NCI-H226 (cell line): ENCODE results near the gene SYCP2.
"Not testable (repeated sequence)": the region's sequence is repeated elsewhere in the genome, so short reads cannot be mapped to it uniquely, and the experiment has no call there.

Experiments used
- DNase-seq: peaks from one replicate; pipeline ENCODE4 v3.0.0-alpha.2; 2015

The SYCP2 gene

DNA sequence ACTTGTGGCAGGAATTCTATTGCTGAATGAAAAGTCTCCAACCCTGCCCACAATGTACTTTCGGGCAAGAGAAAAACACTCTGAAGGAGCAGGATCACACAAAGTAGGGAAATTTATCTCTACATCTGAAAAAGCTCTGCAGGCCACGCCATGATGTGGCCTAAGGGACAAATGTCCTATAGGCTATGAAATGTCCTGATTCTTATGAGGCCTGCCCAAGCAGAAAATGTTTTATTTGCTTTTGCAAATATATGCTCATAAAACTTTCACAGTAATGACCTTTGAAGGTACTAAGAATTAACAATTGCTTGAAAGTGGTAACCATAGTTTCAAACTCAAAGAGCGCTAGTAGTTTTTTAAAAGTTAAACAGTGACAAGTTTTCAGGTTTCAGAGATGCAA lies 31.0 kb downstream of the SYCP2 start:
- no peak for DNase-seq

DNA sequence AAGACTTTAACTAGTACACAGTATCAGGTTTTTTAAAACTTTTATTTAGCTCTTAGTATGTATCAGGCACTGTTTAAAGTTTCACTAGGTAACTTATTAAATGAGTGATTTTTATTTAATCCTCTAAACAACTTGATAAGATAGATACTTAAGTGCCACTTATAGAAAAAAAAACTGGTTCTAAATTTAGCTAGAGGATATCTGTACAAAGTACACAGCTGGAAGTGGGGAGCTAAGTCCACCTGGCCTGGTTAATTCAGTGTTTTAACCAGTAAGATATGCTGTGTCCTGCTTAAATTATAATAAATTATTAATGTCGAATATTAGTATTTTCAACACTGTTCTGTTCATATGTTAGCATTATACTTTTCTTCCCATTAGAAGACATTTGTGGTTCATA lies 37.5 kb downstream of the SYCP2 start:
- DNase-seq = no peak

DNA sequence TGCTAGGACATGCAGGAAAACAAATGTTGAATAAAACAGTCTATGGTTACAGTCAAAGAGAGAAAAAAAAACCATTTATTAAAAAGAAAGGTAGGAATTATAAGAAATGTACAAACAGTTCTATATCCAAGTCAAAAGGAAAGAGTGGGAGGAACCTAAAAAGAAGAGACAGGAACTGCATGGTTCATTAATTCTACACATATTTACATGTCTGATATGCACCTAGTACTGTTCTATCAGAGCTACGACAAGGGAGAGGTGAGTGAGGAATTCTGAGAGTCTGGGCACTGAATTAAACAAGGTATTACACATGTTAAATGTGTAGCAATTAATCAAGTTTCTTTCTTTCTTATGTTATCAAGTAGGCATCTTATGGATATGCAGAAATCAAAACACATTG lies 41.9 kb downstream of the SYCP2 start:
- no peak for DNase-seq

DNA sequence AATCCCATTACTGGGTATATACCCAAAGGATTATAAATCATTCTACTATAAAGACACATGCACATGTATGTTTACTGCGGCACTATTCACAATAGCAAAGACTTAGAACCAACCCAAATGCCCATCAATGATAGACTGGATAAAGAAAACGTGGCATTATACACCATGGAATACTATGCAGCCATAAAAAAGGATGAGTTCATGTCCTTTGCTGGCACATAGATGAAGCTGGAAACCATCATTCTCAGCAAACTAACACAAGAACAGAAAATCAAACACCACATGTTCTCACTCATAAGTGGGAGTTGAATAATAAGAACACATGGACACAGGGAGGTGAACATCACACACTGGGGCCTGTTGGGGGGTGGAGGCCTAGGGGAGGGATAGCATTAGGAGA lies 43.4 kb downstream of the SYCP2 start:
- not testable (repeated sequence) for DNase-seq

DNA sequence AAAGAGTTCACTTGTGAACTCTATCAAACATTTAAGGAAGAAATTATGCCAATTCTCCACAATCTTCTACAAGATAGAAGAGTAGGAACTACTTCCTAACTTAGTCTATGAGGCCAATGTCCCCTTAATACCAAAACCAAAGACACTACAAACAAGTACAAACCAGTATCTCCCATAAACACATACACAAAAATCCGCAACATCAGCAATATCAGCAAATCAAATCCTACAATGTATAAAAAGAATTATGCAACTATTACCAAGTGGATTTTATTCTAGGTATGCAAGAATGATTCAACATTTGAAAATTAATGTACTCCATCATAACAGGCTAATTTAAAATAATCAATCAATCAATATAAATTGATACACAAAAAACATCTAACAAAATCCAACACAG lies 45.4 kb downstream of the SYCP2 start:
- no peak for DNase-seq

DNA sequence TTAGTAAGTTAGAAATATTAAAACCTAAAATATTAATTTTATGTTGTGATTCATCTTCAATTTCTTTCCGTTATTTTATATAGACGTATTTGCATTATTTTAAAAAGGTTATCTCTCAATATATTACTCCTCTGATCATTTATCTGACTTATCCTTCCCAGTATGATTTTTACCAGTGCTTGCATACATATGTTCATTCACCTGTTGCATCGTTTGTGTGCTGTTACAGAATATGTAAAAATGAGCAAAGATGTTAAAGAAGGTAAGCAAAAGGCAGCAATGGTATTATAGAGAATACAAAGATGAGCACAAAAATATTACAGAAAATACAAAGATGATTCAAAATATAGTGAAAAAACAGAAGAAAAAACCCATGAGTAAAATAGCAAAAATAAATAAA lies 48.9 kb downstream of the SYCP2 start:
- DNase-seq = no peak

DNA sequence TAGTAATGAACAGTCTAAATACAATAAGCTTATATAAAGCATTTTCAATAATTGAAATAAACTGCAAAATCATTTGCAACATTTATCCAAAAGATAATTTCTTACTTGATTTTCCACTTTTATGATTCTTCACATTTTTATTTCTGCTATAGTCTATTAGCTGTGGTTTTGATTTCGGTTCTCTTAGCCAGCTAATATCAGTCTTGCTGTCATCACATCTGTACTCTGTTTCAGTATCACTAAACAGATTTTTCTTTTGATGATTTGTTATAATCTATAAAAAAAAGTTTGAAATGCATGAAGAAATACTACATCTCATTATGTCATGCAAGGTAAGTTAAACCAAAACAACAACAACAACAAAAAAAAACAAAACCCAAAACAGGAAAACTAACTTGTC lies 53.2 kb downstream of the SYCP2 start:
- DNase-seq = no peak

DNA sequence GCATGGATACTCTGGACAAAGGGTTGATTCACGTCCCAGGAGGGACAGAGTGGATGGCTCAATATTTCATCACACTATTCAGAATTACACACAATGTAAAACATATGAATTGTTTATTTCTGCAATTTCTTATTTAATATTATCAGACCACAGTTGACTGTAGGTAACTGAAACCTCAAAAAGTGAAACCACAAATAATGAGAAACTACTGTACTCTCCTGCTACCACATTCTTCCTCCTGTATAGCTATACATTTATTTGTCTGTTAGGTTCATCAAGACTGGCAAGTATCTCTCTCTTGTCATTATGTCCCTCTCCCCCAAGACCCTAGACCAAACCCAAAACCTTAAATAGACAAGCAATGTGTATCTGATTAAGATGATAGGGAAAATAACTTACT lies 60.0 kb downstream of the SYCP2 start:
- DNase-seq = no peak

DNA sequence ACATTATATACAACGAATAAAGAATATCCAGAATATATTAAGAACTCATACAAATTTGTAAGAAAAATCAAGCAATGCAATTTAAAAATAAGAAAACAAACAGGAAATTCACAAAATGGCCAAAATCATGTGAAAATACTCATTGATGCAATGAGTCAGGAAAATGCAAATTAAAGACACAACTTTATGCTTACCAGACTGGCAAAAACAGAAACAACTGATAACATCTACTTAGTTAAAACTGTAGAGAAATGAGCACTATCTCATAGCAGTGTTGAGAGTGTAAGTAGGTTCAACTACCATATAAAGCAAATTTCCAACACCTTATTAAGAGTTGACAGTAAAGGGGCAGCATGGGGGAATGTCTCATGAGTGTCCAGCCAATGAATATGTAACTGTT lies 62.3 kb downstream of the SYCP2 start:
- DNase-seq = no peak

DNA sequence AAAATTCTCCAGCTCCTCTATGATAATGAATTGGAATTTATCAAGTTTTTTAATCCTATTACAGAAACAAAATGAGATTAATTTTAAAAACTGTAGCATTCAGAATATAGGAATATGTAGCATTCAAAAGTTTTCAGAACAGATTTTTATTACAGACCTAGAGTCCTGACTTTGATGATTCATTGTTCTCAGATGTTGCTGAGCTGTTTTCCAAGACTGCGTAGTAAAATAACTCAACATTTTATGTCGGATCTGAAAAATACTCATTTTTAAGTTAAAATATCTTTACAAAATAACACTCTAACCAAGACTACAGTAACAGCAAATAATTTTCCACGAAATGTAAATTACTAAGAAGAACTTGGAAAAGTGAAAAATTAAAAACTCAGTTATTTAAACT lies 67.1 kb downstream of the SYCP2 start:
- DNase-seq = no peak

DNA sequence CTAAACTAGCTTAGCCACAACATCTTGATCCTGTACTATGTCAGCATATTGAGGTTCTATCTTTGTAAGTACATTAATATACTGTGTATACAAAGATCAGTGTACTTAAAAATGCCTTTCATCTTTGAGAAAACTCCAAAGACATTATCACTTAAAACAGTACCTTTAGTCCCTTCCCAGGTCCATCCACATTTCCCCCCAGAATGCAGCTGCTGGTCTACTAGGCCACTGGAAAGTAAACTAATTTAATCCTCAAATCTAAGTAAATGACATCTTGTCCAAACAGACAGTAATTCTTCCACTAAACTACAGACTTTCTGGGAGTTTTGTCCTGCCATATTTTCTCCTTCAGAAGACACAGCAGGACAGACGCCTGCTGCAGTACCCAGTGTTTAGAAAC lies 68.7 kb downstream of the SYCP2 start:
- DNase-seq = no peak

DNA sequence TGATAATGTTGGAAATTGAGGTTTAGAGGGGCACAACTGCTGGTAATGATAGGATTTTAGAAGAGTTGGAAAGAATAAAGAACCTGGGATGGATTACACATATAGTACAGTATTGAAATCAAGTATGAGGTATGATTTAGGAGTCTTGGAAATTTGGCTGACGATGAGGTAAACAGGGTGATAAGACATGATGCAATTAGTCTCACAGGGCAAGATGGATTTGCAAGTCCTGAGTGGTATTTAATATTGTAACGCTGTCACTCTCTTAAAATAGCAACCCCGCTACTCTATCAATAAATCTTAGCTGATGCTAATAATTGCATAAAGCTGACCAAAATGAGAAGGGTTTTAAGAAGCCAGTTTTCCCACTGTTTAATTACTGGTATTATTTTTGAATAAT lies 70.4 kb downstream of the SYCP2 start:
- no peak for DNase-seq

DNA sequence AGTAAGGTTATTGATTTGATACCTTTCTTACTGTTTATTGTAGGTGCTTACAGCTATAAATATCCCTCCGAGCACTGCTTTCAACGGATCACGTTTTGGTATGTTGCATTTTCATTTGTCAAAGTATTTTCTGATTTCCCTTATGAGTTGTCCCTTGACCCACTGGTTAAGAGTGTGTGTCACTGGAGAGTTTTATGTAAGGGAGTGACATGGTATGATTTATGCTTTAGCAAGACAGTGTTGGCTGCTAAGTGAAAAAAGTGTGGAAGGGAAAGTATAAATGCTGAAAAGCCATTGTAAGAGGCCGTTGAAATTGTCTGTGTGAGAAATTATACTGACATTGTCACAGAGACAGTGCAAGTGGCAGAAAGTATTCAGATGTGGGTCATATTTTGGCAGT lies 72.0 kb downstream of the SYCP2 start:
- DNase-seq = no peak

DNA sequence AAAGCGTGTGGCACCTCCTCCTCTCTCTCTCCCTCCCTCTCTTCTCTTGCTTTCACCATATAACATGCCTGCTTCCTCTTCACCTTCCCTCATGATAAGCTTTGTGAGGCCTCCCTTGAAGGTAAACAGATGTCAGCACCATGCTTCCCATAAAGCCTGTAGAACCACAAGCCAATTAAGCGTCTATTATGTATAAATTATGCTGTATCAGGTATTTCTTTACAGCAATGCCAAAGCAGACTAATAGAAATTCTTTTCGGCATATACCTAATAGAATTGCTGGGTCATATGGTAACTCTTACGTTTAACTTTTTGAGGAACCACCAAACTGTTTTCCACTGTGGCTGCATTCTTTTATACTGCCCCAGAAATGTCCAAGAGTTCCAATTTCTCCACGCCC lies 75.0 kb downstream of the SYCP2 start:
- DNase-seq = no peak

DNA sequence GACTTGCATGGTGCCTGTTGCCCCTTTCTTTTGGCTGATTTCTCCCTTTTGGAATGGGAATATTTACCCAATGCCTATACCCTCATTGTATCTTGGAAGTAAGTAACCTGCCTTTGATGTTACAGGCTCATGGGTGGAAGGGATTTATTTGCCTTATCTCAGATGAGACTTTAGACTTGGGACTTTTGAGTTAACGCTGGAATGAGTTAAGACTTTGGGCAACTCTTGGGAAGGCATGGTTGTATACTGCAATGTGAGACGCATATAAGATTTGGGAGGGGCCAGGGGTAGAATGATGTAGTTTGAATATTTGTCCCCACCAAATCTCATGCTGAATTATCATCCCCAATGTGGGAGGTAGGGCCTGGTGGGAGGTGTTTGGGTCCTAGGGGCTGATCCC lies 75.5 kb downstream of the SYCP2 start:
- DNase-seq = no peak

DNA sequence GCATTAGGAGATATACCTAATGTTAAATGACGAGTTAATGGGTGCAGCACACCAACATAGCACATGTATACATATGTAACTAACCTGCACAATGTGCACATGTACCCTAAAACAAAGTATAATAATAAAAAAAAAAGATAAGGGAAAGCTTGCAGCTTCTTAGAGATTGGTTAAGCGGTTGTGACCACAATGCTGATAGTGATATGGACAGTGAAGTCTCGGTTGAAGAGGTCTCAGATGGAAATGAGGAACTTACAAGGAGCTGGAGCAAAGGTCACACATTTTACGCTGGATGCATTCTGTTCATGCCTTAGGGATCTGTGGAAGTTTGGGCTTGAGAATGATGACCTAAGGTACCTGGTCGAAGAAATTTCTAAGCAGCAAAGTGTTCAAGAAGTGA lies 76.5 kb downstream of the SYCP2 start:
- DNase-seq = not testable (repeated sequence)

DNA sequence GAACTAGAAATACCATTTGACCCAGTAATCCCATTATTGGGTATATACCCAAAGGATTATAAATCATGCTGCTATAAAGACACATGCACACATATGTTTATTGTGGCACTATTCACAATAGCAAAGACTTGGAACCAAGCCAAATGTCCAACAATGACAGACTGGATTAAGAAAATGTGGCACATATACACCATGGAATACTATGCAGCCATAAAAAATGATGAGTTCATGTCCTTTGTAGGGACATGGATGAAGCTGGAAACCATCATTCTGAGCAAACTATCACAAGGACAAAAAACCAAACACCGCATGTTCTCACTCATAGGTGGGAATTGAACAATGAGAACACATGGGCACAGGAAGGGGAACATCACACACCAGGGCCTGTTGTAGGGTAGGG lies 76.9 kb downstream of the SYCP2 start:
- DNase-seq = not testable (repeated sequence)

DNA sequence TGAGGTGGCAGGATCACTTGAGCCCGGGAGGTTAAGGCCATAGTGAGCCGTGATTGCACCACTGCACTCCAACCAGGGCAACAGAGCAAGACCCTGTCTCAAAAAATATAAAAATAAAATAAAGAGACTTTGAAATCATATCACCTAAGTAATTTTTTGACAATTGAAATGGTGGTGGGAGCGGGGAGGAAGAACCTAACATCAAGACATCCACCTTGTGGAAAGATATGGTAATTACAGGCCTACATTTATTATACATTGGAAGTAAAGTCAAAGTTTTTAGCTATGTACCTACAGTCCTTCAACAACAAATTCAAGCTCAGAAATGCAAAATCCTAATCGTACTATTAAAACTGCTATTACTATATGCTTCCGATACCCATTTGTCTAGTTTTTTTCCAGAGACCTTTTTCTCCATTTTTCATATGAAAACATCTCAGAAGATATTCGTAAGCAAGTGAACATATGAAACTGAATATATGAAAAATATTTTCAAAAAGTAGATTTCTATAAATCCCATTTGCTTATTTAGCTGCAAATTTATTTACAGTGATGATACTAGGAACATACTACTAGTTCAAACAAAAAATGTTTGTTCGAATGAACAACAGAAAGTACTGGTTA lies 83.3 kb downstream of the SYCP2 start:
- no peak for DNase-seq

DNA sequence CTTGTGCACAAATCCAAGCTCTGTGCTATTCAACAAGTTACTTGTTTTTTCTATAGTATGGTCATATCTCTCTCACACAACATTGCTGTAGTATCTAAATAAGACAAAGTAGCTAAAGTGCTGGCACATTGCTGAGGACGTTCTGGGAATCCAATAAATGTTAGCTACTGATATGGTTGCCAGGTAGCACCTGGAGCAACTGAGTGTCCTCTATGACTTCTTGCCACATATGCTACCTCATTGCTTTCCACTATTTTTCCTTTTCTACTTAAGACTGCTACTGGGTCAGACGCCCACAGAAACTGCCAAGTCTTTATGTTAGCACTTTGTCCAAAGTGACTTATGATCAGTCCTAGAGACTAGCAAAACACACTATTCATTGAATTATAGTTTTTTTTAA lies 85.3 kb downstream of the SYCP2 start:
- DNase-seq = no peak

DNA sequence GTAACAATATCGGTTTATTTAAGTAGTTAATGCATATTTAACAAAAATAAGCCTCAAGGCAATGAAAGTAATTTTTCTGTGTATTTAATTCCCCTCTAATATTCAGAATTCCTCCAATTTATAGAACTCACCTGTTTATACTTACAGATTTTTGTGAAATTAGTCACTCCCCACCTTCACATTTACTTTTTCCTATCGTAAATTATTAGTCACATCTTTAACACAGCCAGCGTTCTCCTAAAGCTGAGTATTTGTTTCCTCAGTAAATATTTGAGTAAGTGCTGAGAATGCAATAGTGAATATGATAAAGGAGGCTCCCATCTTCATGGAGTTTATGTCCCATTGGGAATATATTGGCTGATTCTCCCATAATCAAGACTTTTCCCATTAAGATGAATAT lies 88.0 kb downstream of the SYCP2 start:
- no peak for DNase-seq

DNA sequence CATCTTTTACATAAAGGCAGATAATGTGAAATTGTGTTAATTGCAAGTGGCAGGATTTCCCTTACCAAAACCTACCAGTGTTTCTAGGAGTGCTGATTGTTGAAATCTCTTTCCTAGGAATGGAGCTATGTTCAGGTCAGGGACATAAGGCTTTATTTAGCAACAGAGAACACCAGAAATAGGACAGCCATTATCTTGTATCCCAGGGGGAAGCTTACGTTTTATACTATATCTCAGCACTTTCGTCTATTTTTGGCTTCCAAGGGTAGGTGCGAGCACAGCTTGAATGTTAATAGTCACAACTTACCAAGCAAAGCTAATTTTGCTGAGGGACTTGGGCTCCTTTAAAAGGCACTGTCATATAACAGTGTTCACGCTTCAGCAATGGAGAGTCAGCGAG lies 94.0 kb downstream of the SYCP2 start:
- no peak for DNase-seq

DNA sequence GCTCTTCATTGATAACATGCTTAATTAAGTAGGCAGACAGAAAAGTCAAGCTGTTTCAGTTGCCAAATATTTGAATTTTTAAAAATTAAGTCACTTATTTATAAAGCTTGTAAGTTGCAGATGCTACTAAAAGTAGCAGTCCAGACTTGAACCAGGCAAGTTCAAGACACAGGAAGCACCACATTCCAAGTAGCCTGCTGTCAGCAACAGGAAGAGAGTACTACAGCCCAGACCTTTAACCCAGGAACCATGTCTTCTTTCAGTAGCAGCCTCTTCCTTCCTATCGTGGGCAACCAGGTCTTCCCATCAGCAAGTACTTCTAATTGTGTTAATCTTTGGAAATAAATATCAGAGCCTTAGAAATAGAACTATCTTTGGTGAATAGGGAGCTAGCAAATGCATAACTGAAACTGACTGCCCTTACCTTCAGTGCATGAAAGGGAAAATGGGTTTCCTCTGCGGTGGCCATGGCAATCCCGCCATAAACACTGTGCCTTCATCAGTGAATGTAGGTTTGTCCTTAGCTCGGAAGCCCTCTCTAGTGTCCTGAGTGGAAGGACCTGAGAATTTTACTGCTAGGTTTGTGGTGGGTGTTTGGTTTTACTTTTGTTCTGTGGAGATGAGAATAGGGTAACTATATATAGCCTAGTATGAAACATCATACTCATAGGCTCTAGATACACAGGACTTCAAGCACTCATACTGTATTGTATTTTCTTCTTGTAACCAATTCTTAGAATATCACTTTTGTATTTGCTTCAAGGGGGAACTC lies 95.6 kb downstream of the SYCP2 start:
- DNase-seq = no peak

DNA sequence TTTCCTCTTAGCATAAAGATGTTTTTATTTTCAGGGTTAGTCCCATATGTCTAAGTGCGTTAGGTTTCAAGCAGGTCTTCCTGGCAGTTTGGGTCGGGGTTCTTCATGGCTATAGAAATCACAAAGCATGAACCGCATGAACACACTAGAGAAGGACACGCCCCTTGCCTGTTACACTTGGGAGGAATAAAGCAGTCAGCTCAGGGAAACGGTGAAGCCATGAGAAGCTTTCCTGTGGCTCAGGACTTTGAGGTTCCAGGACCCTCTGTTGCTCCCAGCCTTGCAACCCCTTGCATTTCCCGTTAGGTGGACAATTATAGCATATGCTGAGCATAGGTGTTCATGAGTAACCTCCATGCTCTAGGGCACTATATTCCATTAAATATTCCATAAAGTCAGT lies 96.7 kb downstream of the SYCP2 start:
- no peak for DNase-seq

DNA sequence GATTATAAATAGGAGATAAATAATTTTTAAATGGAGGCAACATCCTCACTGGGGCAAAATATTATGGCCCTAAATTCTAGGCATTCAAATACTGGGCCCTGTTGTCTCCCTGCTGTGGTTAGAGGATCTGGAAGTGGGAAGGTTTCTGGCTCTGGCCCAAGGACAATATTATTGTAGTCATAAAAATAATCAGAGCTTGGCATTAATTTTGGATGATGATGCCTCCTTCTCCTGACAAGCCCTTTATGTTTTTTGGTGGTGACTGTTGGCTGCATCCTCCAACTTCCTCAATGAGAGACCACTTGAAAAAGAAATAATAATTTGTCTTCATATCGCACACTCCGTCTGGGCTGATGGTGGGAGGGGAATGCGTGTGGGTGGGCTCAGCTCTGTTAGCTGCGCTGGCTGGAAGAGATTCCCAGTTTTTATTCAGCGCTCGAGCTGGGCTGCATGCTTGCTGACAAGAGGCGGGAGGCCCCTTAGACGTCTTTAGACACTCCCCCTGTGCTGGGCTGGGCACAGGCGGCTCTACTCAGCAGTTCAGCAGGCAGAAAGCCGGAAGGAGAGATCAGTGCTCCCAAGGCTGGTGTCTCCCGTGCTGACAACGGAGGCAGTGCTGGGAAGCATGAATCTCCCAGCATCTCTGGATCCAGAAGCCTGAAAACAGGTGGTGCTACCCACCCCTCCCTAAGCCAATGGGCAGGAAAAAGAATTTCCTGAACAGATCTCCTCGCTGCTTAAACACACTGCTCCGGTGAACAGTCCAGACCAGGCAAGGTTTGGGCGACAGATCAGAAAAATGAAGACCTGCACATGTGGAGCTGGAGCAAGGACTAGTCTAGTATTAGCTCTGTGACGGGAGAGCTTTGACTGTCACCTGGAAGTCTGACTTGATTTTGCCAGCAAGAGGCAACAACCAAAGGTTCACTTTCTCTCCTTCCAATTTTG lies 97.7 kb downstream of the SYCP2 start:
- DNase-seq = no peak
